Measurements from ENCODE around the gene TMEM81.

Gene TMEM81, protein sequence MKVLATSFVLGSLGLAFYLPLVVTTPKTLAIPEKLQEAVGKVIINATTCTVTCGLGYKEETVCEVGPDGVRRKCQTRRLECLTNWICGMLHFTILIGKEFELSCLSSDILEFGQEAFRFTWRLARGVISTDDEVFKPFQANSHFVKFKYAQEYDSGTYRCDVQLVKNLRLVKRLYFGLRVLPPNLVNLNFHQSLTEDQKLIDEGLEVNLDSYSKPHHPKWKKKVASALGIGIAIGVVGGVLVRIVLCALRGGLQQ

DNA sequence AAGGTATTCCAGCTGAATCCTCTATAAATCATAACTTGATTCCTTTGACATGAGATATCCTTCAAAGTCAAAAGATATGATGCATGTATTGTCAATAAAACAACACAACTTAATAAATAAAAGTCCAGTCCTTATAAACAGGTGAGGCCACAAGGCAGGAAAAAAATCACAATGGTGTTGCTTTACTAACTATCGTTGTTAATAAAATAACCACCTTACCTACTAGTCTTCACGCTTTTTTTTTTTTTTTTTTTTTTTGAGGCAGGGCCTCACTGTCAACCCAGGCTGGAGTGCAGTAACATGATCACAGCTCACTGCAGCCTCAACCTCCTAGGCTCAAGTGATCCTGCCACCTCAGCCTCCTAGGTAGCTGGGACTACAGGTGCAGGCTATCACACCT lies at the start of gene TMEM81:
Gene TMEM81, minus strand, starts transcription at position 101 of the 400 bp plus-strand sequence. CDS start 140 bp downstream, outside the sequence.
- no peak for DNase-seq

DNA sequence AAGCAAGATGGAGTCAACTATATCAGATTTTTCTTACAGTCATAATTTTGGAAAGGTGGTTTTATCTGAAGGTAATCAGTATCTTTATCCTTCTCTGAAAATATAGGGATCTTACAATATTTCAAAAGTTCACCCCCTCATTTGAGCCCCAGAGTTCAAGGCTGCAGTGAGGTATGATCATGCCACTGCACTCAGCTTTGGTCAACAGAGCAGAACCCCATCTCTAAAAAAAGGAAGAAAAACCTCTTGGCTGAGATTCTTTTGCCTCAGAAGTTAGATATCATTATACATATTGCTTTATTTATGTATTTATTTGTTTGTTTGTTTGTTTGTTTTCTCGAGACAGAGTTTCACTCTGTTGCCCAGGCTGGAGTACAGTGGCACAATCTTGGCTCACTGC lies 49.0 kb upstream of the TMEM81 start:
- DNase-seq = no peak

DNA sequence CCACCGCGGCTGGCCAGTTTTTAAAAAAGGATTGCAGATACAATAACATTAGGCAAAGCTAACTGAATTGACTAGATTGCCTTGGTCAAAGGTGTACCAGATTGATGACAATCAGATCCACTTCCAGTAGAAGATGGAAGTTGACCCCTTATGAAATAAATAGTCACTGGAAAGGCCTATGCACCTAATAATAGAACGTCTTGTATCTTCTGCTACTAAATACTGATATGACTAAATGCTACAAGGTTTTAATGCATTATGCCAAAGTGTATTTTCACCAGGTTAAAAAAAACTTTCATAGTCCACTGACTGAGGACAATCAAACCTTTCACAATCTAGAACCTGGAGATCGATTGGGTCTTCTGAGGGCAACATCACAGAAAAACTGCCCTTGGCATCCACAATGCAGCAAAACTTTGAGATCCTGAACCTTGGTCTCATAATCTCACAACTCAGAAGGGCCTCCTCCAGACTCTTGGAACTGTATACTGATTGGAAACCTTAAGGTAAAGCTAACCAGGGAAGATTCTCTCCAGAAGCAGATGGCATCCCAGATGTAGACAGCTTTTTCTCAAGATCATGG lies 45.3 kb upstream of the TMEM81 start:
- DNase-seq = no peak

DNA sequence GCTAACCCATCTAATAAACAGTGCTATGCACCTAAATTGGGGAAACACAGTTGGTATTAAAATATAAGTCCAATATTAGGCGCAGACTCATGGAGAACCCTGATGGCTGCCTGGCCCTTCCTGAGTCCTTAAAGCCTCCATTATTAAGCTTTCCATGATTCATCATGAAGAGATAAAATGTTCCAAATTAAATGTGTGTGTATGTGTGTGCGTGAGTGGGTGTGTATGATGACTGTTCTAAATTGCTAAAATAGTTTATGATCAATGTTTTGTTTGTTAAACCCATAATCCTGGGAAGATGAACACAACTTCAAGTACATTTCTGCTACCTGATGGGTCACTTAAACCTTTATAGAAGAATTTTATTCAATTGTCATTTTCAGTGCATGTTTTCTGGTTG lies 43.8 kb upstream of the TMEM81 start:
- no peak for DNase-seq

DNA sequence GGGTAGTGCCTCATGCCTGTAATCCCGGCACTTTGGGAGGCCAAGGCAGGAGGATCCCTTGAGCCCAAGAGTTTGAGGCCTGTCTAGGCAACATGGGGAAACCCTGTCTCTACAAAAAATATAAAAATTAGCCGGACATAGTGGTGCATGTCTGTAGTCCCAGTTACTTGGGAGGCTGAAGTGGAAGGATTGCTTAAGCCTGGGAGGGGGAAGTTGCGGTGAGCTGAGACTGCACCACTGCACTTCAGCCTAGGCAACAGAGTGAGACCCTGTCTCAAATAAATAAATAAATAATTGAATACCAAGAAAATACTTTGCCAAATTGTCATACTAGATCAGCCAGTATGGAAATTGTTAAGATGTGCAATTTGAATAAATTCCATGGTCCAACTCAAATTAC lies 43.4 kb upstream of the TMEM81 start:
- DNase-seq = no peak

DNA sequence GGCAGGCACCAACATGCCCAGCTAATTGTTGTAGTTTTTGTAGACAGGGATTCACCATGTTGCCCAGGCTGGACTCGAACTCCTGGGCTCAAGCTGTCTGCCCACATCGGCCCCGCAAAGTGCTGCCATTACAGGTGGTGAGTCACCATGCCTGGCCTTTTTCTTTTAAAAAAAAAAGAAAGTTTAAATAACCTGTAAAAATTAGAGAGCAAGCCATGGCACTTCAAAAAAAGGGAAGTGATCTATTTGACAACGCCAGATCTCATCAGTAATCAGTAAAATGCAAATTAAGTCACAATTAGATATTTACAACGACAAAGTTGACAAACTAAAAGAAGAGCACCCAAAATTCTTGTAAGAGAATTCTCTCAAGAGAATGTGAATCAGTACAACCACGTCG lies 40.5 kb upstream of the TMEM81 start:
- no peak for DNase-seq

DNA sequence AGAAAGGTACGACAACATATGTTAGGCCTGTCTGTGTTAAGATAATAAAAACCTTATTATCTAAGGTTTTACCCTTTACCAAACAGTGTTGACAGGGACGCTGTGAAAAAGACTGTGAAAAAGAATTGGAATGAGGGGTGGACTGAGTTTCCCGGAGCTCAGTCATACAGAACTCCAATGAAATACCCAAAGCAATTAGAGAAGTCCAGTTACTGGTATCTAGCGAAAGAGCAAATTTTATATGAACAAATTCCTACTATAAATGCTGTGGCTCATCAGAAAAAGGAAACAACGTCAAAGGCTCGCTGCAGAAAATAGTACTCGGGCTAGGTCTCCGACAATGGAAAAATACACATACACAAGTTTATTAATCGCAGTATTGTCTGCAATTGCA lies 38.2 kb upstream of the TMEM81 start:
- no peak for DNase-seq

DNA sequence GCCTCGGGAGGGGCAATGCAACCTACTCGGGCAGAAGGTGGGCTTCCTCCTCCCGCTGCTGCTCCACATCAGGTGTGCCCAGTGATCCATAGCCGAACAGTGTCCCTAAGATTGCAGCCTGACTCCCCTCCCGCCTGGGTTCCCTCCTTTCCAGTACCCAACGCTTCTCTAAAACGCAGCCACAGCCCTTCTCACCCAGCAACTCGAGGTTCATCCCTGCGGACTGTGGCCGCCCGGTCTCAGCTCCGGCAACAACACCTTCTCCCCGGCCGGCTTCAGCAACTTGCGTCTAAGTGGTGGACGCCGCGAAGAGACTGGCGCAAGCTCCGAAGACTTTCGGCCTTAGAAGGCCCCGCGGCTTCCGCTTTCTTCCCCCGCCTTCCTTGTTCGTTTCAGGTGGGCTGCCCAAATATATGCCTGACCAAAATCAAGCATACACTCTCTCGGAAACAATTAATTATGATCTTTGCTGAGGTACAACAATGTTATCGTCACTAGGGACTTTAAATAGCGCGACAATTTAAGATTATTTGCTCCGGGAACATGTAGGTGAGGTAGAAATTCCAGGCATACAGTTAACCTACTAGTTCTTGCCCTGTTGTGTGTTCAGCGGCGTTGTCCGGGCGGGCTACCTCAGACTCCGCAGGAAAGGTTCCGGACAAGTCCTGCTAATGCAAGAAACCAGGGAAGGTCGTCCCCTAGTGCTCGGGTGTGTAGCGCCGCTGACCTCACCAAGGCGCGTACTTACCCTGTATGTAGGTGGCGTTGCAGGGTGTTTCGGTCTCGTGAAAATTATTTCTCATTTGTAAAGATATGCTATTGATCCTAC lies 37.6 kb upstream of the TMEM81 start, which contains the start of gene RBBP5:
Gene RBBP5, minus strand, starts transcription at position 319 of the 829 bp plus-strand sequence. Its CDS starts 105 bp downstream, at position 214.
- peak; percentile 27 to 97 (median 90) for DNase-seq

DNA sequence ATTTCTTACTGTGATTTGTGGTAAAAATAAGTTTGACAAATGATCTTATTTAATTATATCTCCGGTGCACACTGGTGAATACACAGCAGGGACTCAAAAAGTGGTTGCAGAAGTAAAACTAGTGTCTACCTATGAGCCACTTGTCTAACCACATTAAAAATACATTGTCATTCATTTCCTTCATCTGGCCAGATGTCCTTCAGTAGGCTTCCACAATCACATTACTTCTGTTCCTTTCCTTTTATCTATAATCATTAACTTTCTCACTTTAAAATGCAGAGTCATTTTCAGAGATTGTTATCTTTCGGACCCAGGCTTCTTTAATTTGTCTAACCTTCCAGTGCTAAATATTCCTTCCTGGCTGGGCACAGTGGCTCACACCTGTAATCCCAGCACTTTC lies 34.5 kb upstream of the TMEM81 start:
- no peak for DNase-seq

DNA sequence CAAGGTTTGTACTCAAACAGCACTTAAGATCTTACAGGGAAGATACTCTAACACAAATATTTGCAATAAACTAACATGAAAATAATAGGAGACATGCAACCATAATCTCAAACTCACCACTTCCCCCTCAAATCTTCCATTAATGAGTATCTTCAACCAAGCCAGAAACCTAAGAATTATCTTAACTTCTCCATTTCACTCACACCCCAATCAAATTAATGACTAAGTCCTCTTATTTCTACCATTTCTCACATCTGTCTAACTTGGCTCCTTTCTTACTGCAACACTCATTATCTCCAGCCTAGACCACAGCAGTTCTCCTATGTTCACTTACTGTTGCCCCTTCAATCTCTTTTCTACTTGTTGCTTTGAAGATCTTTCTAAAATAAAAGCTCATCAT lies 27.1 kb upstream of the TMEM81 start:
- DNase-seq = no peak

DNA sequence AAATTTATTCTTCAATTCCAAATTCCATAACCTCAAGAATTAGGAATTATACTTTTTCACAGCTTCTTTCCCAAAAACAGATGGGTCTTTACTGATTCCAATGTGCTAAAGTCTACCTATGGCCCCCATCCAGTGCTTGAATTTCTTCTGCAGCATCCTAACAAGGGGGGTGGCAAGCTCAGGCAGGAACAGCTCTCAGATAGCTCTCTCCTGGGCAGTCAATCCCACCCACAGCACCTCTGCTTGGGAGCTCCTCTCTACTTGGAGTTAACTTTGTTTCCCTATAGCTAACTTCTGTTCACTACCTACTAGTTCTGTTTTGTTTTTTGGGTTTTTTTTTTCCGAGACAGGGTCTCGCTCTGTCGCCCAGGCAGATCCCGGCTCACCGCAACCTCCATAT lies 25.5 kb upstream of the TMEM81 start:
- peak in 7 of 58 donors; percentile 4 to 18 (median 12) for DNase-seq

DNA sequence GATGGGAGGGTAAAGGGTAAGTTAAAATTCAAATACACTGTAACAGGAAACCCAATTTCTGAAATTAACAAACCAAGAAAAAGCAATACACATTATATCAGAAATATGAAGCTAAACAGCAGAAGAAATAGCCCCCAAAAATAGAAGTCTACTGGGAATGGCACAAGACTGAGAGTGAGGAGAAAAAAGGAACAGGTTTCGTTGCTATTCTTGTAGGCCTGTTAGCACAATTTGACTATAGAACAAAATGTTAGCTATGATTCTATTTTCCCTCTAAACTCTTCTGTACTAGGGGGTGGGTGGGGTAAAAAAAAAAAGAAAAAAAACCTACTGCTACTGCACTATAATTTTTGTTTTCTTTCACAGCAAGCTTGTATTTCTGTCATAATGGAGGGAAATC lies 25.0 kb upstream of the TMEM81 start:
- DNase-seq = peak in 2 of 58 donors; percentile 14 to 31

DNA sequence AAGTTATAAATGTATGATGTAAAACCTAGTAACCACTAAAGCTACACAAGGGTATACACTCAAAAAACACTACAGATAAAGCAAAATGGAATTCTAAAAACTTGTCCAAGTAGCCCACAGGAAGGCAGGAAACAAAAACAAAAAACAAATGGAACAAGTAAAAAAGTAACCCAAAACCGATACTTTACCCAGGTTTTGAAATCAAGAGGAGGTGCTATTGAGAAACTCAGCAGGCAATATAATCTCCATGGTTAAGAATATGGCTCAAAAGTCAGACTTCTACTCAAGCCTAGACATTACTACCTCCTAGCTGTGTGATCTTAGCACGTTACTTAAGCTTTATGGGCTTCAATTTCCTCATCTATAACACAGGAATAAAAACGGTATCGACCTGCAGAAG lies 24.2 kb upstream of the TMEM81 start:
- no peak for DNase-seq

DNA sequence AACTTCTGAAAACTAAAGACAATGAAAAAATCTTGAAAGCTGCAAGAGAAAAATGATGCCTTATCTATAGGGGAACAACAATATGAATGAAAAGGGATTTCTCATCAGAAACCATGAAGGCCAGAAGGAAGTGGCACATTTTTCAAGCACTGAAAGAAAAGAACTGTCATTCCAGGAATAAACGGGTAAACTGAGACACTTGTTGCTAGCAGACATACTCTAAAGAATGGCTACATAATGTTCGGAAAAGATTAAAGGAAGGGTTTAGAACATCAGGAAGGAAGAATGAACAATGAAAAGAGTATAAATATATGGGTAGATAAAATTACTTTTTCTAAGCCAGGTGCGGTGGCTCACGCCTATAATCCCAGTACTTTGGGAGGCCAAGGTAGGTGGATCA lies 23.1 kb upstream of the TMEM81 start:
- no peak for DNase-seq

DNA sequence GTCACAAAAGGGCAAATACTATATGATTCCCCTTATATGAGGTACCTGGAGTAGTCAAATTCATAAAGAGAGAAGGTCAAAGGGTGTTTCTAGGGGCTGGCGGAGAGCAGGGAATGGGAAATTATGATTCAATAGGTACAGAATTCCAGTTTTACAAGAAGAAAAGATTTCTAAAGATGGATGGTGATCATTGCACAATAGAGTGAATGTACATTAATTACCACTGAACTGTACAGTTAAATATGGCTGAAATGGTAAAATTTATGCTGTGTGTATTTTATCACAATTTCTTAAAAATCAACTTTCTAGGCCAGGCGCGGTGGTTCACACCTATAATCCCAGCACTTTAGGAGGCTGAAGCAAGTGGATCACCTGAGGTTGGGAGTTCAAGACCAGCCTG lies 18.1 kb upstream of the TMEM81 start:
- DNase-seq = no peak

DNA sequence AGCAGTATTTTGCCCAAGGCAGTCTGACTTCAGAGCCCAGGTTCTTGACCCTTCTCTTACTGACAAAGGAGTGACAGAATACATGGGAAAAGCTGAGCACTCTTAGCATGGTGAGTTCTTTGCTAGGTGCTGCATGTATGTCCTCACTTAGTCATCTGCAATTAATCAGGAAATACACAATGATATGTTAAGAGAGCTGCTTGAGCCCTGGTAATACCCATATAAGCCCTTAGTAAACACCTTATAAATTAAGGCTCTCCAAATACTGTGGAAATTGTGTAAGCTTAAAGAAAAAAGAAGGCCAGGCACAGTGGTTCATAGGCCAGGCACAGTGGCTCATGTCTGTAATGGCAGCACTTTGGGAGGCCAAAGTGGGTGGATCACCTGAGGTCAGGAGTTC lies 14.0 kb upstream of the TMEM81 start:
- DNase-seq = no peak

DNA sequence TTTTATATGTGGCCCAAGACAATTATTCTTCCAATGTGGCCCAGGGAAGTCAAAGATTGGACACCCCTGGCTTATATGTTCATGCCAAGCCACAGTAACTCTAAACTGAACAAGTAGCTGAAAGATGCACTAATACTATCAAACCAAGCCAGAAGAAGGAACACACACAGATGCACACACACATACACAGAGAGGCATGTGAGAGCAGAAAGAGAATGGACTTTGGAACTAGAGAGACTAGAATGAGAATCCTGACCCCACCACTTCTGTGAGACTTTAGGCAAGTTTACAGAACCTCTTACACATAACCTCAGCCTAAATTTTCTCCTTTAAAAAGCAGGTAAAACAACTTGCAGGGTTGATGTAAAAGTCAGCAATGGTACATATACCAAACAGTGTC lies 11.2 kb upstream of the TMEM81 start:
- no peak for DNase-seq

DNA sequence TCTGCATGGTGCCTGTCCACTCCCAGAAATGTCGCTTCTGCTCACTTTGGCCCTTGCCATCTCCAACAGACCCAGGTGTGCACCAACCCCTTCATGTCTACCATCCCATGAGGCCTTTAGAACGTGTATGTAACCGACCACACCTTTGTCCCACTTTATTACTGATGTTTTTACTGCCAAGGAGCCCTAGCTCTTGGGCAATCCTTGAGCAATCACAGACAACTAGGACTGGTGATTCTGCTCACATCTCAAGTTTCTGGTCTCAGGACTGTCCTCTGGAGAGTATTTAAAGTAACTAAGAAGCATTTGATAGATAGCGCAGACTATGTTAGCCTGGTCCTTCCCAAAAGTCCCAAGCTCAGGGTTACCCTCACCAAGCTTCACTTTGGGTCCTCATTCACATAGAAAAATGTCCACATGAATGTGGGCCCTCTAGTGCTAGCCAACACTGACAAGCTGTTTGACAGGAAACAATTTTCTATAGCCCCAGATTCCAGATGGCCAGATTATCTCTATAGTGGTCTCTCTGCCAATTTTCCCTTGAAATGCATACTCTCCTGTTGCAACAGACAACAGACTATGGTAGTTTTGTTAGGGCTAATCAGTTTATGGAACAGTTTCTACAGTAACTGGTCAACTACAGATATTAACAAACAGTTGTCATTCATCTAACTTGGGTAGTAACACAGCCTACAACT lies 6.9 kb upstream of the TMEM81 start:
- DNase-seq = no peak

DNA sequence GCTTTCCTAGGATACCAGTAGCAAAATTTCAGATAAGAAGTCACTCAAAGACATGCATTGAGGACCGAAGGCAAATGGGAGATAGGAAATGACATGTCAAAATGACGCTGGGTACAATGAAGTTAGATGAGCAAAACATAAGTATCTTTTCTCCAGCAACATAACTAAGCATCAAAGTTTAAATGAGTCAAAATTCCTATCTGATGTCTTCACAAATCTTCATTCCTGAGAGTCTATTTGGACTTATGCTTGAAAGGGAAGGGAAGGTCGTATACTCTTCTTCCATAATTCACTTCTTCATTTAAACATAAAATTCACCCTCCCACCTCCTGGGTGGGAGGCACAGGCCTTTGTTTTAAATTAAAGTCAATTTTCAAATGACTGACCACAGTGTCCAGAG lies 4.1 kb upstream of the TMEM81 start:
- DNase-seq = no peak

DNA sequence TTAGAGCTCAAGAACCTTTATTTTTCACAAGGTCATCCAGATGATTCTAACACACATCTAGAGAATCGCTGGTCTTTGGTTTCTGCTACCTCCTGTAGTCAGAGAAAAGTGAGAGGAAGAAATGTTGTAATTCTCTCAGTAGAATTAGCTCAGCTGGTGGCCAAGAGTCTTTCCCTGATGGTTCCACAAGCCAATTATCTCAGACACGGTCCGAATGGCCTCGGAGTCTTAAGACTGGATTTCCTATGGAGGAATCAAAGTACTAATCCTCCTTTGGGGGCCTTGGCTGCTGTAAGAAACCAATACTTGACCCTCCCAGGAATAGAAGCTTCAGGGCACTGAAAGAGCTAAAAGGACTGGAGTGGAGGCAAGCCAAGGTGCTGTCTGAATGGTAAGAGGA lies 1.8 kb downstream of the TMEM81 start:
- DNase-seq = no peak

DNA sequence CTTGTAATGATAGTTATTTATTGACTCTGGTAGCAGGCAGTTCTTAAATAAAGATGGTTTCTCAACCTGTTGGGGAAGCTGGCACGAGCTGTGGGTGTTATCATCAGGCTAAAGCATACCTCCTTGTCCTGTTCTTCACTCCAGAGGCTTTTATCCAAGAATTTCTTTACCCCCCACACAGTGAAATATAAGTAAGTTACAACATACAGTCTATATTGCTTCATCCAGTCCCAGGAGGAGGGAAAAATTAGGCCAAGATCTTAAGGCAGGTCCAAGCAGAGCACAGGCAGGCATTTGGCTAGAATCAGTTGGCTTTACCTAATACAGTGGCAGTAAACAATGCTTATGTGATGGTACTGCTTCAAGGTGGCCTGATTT lies 6.3 kb downstream of the TMEM81 start:
- DNase-seq = no peak
